ENCODE results near the gene ACTN4.
A peak's percentile ranks its signal among the peaks of the same experiment; 100 is the strongest.
"Not testable (repeated sequence)": the region's sequence is repeated elsewhere in the genome, so short reads cannot be mapped to it uniquely, and the experiment has no call there.

The ACTN4 gene

DNA sequence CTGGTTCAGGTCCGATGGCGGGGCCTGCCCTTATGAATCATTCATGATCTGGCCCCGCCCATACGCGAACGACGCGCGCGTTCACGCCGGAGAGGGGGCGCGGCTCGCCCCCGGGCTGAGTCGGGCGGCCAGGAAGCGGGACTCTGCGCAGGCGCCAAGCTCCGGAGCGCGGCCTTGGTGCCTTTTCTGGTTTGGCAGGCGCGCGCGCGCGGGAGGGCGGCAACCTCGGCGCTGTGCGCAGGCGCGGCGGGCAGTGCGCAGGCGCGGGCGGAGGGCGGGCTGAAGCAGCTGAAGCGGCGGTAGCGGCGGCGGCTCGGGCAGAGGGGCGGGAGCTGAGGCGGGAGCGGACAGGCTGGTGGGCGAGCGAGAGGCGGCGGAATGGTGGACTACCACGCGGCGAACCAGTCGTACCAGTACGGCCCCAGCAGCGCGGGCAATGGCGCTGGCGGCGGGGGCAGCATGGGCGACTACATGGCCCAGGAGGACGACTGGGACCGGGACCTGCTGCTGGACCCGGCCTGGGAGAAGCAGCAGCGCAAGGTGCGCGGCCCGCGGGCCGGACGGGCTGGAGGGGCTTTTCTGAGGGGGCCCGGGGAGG, at the start of gene ACTN4:
Gene ACTN4 (plus strand): TSS at position 282 of the 598 bp plus-strand sequence. CDS start 97 bp downstream, at position 379.
- DNase-seq (ENCODE audit: low read depth in 3 of 3, low spot score in 1 of 3) = peak; percentile 99 to 100 (median 100)

GRCh38 chr19:38599722-38600121, 47.7 kb upstream of the ACTN4 start:
- DNase-seq (ENCODE audit: low read depth in 3 of 3, low spot score in 1 of 3) = no peak

DNA sequence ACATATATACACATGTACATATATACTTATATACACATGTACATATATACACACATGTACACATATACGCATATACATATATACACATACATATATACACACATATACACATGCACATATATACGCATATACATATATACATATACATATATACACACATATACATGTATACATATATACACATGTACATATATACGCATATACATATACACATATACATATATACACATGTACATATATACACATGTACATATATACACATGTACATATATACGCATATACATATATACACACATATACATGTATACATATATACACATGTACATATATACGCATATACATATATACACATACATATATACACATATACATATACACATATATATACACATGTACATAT, 44.6 kb upstream of the ACTN4 start:
- not testable (repeated sequence) for DNase-seq (ENCODE audit: low read depth in 3 of 3, low spot score in 1 of 3)

- no peak for DNase-seq (ENCODE audit: low read depth in 3 of 3, low spot score in 1 of 3)
Observed at GRCh38 chr19:38606131-38606530, 41.3 kb upstream of the ACTN4 start.

GRCh38 chr19:38614289-38614688, 33.2 kb upstream of the ACTN4 start:
- DNase-seq (ENCODE audit: low read depth in 3 of 3, low spot score in 1 of 3) = no peak

DNA sequence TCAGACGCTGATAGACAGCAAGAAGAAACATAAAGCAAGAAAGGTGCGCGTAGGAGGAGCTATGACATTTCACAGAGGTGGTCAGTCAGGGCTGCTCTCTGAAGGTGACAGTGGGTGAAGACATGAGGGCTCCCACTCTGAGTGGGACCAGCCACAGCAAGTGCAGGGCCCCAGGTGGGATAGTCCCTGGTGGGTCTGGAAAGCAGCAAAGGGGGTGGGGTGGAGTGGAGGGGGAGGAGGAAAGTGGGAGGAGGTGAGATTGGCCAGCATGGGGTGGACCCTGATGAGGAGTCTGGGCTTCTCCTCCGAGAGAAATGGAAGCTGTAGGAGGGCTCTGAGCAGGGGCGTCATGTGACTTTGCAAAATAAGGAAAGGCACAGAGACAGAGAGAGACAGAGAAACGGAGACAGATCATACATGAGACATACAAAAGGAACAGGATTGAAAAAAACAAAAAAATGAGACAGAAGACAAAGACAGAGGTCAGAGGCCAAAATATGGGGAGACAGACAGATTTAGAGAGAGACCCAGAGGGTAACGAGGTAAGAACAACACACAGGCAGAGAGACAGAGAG, 32.4 kb upstream of the ACTN4 start:
- no peak for DNase-seq (ENCODE audit: low read depth in 3 of 3, low spot score in 1 of 3)

- DNase-seq (ENCODE audit: low read depth in 3 of 3, low spot score in 1 of 3) = no peak
Observed at GRCh38 chr19:38616265-38616664, 31.2 kb upstream of the ACTN4 start.

DNA sequence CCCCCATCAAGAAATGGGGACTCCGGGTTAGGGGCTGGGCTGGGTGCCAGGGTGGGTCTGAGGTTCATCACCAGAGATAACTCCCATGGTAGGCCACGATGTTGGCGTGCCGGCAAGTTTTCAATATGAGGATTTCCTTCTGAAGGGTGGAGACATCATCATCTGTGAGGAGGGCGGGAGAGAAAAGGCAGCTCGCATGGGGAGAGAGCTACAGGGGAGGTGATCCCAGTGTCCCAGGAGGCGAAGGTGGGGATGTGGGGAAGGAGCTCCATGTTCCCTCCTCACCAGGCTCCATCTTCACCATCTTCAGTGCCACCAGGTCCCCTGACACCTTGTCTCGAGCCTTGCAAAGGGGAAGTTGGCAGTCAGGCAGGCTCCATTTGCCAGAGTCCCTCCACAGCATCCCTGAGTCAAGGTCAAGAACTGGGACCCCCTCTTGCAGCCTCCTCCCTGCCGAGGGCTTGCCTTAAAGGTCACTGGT, 30.1 kb upstream of the ACTN4 start:
- no peak for DNase-seq (ENCODE audit: low read depth in 3 of 3, low spot score in 1 of 3)

- peak in 2 of 3 donors; percentile 39 to 58 for DNase-seq (ENCODE audit: low read depth in 3 of 3, low spot score in 1 of 3)
Observed at GRCh38 chr19:38617764-38618589, 29.5 kb upstream of the ACTN4 start, which contains the start of gene MAP4K1. TSS of gene MAP4K1 (minus strand) at chr19:38617953. CDS start at chr19:38617895, 58 bp downstream.

- peak; percentile 93 to 97 (median 94) for DNase-seq (ENCODE audit: low read depth in 3 of 3, low spot score in 1 of 3)
Observed at GRCh38 chr19:38618590-38619360, 28.7 kb upstream of the ACTN4 start, which contains the start of gene EIF3K. TSS of gene EIF3K (plus strand) at chr19:38619188. CDS start at chr19:38619269, 81 bp downstream.

DNA sequence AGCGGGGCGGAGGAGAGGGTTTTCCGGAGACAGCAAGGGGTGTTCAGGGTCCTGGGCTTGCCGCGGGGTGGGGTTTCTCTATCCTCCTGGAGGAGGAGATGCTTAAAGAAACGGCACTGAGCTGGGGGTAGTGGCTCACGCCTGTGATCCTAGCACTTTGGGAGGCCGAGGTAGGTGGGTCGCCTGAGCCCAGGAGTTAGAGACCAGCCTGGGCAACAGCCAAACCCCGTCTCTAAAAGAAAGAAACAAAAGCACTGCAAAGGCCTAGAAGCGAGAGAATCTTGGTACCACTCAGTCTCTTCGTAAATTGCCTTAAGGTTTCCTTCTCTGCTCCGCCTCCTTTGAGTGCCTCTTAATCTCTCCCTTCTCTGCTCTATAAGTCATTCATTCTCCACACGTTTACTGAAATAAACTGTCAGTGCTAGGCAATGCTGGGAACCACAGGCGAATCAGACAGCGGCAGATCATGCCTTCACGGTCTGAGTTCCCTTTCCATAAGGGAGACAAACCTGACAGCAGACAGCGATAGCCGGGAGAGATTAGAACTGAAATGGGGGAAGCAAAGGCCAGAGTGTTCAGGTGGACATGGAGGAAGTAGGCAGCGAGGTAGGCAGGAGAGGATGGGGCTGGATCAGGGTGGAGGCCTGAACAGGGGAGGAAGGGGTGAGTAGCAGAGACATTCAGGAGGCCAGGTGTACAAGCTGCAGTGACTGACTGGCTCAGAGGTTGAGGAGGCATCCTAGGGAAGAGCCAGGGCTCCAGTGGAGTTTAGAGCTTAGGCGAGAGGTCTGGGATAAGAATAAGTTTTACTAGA, 27.9 kb upstream of the ACTN4 start:
- DNase-seq (ENCODE audit: low read depth in 3 of 3, low spot score in 1 of 3) = no peak

GRCh38 chr19:38624822-38625221, 22.6 kb upstream of the ACTN4 start:
- DNase-seq (ENCODE audit: low read depth in 3 of 3, low spot score in 1 of 3) = no peak

GRCh38 chr19:38626401-38626800, 21.0 kb upstream of the ACTN4 start:
- DNase-seq (ENCODE audit: low read depth in 3 of 3, low spot score in 1 of 3) = no peak

GRCh38 chr19:38629568-38629967, 17.9 kb upstream of the ACTN4 start:
- no peak for DNase-seq (ENCODE audit: low read depth in 3 of 3, low spot score in 1 of 3)

GRCh38 chr19:38631301-38631700, 16.1 kb upstream of the ACTN4 start:
- not testable (repeated sequence) for DNase-seq (ENCODE audit: low read depth in 3 of 3, low spot score in 1 of 3)

GRCh38 chr19:38631811-38632475, 15.5 kb upstream of the ACTN4 start:
- not testable (repeated sequence) for DNase-seq (ENCODE audit: low read depth in 3 of 3, low spot score in 1 of 3)

GRCh38 chr19:38632476-38633213, 14.8 kb upstream of the ACTN4 start:
- DNase-seq (ENCODE audit: low read depth in 3 of 3, low spot score in 1 of 3) = no peak

- peak in 2 of 3 donors; percentile 42 to 61 for DNase-seq (ENCODE audit: low read depth in 3 of 3, low spot score in 1 of 3)
Observed at GRCh38 chr19:38634757-38635482, 12.5 kb upstream of the ACTN4 start.
